Measurements from ENCODE around the gene DMBT1.
"Not testable (repeated sequence)": the region's sequence is repeated elsewhere in the genome, so short reads cannot be mapped to it uniquely, and the experiment has no call there.

DMBT1 gene

DNA sequence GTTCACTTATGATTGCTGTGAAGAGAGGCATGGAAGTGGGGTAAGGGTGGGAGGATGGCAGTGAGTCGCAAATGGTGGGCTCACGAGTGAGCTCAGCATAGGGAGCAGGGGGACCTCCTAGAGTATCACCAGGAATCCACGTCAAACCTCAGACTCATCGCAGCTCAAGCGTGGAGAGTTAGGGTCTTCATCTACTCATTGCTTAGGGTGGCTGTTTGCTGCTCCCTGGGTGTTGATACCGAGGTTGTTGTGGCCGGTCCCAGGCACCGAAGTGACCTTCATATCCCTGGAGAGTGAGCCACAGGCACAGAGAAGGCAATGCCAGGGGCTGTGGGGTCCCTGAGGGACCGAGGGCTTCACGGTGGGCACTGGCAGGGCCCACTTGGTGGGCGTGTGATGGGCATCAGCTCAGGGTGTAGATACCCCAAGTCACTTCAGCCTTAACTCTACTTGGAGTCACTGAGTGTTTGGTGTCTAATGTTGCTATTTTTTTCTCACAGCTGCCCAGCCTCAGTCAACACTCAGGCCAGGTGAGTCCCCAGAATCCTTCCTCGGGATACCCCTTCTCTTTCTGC lies 16.8 kb downstream of the DMBT1 start:
- no peak for DNase-seq (ENCODE audit: low read depth in 2 of 3, low spot score in 1 of 3)

GRCh38 chr10:122586070-122586469 lies 25.5 kb downstream of the DMBT1 start:
- DNase-seq (ENCODE audit: low read depth in 2 of 3, low spot score in 1 of 3), result not testable (repeated sequence)

DNA sequence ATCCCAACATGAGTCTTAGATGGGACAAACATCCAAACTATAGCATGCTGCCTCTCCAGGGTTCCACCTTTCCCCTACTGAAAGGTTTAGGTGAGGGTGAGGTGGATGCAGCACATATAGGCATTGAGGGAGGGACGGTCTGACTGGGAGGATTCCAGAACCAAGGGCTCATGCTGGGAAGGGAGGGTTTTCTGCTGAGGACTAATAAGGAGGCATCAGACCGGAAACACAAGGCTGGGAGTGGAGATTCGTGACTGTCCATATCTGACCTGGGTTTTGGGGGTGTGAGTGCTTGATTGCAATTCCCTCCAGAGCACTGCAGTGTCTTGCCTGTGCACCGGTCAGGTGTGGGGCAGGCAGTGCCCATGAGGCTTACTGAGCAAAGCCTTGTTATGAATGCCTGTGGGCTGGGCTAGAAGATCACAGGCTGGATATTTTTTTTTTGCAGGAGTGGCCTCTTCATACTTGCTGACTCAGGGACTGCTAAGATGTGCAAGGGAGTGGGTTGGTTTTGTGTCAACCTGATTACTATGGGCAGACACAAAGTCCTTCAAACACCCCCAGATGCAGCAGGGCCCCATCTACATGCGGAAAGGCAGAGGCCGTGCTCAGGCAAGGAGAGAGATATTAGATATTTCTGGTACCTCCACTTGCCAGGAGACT lies 26.7 kb downstream of the DMBT1 start:
- DNase-seq (ENCODE audit: low read depth in 2 of 3, low spot score in 1 of 3), result no peak

DNA sequence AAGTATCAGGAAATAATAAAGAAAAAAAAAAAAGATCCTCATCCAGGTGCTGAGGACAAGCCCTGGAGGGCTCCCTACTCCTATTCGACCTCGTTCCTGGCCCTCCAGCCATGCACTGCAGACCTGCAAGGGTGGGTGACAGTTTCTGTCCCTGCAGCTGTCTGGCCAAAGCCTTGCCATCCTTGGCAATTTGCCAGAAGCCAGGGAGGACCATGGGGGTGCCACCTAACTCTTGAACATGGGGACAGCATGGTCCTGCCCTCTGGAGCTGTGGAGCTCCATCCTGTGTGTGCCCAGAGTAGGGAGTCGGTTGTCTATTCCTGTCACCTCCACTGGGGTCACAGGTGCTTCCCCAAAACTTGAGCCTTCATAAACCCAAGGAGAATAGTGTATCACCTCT lies 27.8 kb downstream of the DMBT1 start:
- no peak for DNase-seq (ENCODE audit: low read depth in 2 of 3, low spot score in 1 of 3)

DNA sequence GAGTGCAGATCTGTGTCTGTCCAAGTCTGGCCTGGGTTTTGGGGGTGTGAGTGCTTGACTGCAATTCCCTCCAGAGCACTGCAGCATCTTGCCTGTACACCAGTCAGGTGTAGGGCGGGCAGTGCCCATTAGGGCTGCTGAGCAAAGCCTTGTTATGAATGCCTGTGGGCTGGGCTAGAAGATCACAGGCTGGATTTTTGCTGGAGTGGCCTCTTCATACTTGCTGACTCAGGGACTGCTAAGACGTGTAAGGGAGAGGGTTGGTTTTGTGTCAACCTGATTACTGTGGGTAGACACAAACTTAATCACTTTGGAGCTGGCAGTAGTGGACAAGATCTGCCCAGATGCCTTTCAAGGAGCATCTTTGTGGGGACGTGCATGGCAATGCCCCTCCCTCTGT lies 29.6 kb downstream of the DMBT1 start:
- no peak for DNase-seq (ENCODE audit: low read depth in 2 of 3, low spot score in 1 of 3)

- no peak for DNase-seq (ENCODE audit: low read depth in 2 of 3, low spot score in 1 of 3)
Observed at GRCh38 chr10:122591736-122592135, 31.2 kb downstream of the DMBT1 start.

DNA sequence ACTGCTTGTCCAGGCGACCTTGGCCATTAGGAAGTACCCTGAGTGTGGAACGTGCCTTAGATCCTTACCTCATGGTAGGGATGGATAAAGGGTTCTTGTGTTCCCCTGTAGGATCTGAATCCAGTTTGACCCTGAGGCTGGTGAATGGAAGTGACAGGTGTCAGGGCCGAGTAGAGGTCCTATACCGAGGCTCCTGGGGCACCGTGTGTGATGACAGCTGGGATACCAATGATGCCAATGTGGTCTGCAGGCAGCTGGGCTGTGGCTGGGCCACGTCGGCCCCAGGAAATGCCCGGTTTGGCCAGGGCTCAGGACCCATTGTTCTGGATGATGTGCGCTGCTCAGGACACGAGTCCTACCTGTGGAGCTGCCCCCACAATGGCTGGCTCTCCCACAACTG lies 31.6 kb downstream of the DMBT1 start:
- no peak for DNase-seq (ENCODE audit: low read depth in 2 of 3, low spot score in 1 of 3)

- no peak for DNase-seq (ENCODE audit: low read depth in 2 of 3, low spot score in 1 of 3)
Observed at GRCh38 chr10:122617476-122618270, 57.1 kb downstream of the DMBT1 start.

DNA sequence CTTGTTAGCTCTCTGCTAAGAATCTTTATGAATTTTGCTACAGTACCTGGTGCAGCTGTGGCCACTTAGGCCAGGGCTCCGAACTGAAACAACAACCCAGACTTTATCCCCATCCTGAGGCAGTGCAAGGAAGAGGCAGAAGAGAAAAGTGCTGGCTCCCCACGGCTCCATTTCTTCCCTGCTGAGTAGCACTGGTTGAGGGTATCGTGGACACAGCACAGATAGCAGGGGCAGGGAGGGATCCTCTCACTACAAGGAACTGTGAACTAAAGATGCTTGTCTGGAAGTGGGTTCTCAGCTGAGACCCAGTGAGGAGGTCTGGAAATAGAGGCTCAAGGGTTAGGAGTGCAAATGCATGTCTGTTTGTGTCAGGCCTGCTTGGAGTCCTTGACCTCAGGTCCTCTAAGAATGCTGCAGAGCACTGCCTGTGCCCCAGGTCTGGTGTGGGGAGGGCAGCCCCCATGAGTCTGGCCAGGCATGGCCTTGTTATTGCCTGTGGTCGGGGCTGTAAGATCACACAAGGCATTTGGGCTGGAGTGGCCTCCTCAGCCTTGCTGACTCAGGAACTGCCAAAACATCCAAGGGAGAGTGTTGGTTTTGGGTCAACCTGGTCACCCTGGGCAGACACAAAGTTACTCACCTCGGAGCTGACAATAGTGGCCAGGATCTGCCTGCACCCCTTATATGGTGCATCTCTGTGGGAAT lies 58.1 kb downstream of the DMBT1 start:
- no peak for DNase-seq (ENCODE audit: low read depth in 2 of 3, low spot score in 1 of 3)

GRCh38 chr10:122620961-122621360 lies 60.4 kb downstream of the DMBT1 start:
- DNase-seq (ENCODE audit: low read depth in 2 of 3, low spot score in 1 of 3), result not testable (repeated sequence)

DNA sequence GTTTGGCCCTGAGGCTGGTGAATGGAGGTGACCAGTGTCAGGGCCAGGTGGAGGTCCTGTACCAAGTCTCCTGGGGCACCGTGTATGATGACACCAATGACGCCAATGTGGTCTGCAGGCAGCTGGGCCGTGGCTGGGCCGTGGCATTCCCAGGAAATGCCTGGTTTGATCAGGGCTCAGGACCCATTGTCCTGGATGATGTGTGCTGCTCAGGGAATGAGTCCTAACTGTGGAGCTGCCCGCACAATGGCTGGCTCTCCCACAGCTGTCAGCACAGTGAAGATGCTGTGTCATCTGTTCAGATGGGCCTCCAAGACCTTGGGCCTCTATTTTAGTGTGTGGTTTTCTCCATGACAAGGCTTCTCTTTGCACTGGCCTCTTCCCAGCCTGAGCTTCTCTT lies 64.0 kb downstream of the DMBT1 start:
- DNase-seq (ENCODE audit: low read depth in 2 of 3, low spot score in 1 of 3), result no peak

DNA sequence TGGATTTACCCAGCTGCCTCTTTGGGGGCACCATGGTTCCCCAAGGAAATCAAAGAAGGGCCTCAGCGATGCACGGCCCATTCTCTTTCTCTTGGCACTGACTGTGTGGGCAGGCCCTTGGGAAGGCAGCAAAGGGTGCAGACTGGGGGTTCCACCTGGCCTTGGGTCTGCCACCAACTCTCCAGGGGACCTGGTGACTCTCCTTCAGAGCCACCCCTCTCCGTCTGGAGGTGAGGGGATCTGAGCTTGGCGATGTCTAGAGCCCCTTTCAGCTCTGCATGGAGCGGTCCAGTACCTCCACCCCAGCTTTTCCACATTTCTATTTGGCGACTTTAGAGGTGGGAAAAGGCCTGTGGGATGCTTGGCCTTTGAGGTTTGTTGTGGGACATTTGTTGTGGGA lies 70.0 kb downstream of the DMBT1 start:
- no peak for DNase-seq (ENCODE audit: low read depth in 2 of 3, low spot score in 1 of 3)

GRCh38 chr10:122632031-122632430 lies 71.5 kb downstream of the DMBT1 start:
- DNase-seq (ENCODE audit: low read depth in 2 of 3, low spot score in 1 of 3), result no peak

- no peak for DNase-seq (ENCODE audit: low read depth in 2 of 3, low spot score in 1 of 3)
Observed at GRCh38 chr10:122632576-122632975, 72.0 kb downstream of the DMBT1 start.

- DNase-seq (ENCODE audit: low read depth in 2 of 3, low spot score in 1 of 3), result no peak
Observed at GRCh38 chr10:122636953-122637352, 76.4 kb downstream of the DMBT1 start.

DNA sequence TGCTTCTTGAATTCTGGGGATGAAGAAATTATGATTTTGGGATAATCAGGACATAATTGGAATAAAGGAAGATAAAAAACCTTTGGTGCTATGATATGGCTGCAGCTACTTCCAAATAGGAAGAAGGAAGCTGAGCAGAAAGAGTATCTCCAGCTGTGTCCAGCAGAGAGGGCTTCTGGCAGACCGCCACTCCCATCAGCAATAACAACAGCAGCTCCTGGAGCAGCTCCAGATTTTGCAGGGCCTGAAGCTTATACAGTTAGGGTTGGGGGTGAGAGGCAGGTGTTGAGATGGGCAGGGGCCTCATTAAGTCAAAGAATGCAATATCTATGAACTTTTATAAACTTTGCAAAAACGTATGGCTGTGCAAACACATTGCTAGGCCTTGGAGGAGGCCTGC lies 76.8 kb downstream of the DMBT1 start:
- no peak for DNase-seq (ENCODE audit: low read depth in 2 of 3, low spot score in 1 of 3)

DNA sequence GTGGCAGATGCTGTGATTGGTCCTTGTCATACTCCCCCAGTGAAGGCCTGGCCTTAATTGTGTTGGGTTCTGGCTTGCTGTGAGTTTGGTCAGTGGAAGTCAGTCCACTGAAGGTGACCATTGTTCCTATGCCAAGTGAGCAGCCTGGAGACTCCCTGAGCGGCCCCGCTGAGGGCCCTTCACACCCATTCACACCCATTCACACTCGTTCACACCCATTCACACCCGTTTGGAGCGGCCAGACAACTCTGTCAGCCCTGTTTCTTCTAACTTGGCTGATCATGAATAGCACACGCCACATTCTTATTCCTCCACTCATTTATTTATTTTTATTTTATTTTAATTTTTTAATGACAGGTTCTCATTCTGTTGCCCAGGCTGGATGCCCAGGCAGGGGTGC lies 77.6 kb downstream of the DMBT1 start:
- no peak for DNase-seq (ENCODE audit: low read depth in 2 of 3, low spot score in 1 of 3)

GRCh38 chr10:122639801-122640200 lies 79.2 kb downstream of the DMBT1 start:
- no peak for DNase-seq (ENCODE audit: low read depth in 2 of 3, low spot score in 1 of 3)

GRCh38 chr10:122640921-122641320 lies 80.4 kb downstream of the DMBT1 start:
- no peak for DNase-seq (ENCODE audit: low read depth in 2 of 3, low spot score in 1 of 3)

DNA sequence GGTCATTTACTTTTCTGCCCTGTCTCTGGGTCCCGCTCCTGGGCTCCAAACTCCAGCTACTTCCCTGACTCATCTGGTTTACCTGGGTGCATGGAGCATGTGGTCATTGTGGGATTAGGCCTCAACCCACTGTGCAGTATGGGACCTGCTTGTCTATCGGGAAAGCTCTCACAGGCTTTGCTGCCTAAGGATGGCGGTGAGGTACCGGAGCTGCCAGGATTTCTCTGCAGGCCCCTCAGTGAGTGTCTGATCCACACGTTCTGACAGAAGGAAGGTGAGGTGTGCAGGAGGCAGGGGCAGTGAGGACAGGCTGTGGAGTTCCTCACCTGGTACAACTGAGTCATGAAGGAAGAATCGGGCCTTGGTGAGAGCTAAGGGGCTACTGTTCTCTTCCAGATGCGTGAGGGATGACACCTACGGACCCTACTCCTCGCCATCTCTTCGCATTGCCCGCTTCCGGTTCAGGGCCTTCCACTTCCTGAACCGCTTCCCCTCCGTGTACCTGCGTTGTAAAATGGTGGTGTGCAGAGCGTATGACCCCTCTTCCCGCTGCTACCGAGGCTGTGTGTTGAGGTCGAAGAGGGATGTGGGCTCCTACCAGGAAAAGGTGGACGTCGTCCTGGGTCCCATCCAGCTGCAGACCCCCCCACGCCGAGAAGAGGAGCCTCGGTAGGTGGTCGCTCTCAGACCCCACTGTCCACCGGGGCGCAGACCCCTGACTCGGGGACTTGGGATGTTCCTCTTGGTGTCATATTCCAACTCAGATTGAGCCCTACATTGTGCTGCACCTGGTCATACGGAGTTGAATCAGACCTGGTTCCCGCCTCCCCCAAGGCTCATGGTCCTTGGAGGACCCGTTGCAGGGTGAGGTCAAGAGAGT lies 82.4 kb downstream of the DMBT1 start:
- no peak for DNase-seq (ENCODE audit: low read depth in 2 of 3, low spot score in 1 of 3)
